MV-4-11 (cell line): ENCODE data around the gene CDA.
A peak's percentile ranks its signal among the peaks of the same experiment; 100 is the strongest.

Experiments
- DNase-seq: peaks from one replicate; lab custom pipeline; 2025; lab: John Stamatoyannopoulos, UW

The CDA gene

DNA sequence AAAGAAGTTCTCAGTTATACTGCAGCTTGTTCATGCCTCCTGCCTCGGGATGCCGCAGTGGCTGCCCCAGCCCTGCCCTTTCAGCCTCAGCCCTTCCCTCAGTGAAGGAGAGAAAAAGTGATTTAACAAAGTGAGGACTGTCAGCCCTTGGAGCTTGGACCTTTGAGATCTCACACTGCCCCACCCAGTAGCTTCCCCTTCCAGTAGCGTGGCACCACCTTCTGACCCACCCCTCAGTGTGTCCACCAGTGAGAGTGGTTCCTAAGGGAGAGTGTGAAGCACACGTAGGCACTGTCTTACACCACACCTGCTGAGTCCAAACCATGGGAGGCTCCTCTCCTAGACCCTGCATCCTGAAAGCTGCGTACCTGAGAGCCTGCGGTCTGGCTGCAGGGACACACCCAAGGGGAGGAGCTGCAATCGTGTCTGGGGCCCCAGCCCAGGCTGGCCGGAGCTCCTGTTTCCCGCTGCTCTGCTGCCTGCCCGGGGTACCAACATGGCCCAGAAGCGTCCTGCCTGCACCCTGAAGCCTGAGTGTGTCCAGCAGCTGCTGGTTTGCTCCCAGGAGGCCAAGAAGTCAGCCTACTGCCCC, at the start of gene CDA:
Gene CDA (plus strand): TSS at position 464 of the 592 bp plus-strand sequence. CDS start 33 bp downstream, at position 497.
- no peak for DNase-seq

DNA sequence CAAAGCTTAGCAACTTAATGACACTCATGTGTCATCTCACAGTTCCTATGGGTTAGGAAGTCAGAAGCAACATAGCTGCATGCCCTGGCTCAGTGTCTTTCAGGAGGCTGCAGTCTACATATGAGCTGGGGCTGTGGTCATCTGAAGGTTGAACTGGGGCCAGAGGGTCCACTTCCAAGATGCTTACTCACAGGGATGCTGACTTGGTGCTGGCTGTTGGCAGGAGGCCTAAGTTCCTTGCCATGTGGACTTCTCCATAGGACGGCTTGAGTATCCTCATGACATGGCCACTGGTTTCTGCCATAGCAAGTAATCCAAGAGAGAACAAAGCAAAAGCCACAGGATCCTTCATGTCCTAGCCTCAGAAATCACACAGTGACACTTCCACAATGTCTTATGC, 48.6 kb upstream of the CDA start:
- no peak for DNase-seq

DNA sequence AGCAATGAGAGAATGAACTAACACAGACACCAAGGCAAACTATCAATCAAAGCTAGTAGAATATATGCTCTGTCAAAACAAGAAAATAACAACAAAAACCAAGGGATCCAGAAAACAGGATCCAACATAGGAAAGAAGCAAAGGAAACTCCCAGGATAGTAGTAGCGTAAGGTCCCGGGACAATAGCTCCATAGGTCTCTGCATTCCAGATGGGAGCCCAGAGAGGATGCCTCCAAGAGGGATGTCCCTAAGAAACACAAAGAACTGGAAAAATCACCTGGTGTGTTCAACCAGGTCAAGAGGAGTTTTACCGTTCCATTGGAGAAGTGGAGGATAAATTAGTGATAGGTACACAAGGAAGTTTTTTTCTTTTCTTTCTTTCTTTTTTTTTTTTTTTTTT, 42.3 kb upstream of the CDA start:
- DNase-seq: no peak

DNA sequence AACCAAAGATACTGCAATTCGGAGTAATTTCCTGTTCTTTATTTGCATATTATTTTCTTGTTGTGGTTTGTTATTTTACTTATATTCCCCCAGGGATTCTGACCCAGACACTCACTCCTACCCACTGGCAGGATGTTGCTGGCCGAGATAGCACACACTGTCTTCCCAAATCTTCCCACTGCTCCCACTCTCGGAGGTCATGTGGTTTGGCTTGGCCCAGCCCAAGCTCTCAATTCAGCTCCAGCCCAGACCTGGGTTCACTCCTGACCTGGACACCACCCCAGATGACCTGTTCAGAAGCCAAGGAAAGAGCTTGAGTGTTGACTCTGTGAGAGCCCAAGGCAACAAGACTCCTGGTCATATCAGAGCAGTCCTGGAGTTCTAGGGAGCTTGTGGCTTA, 37.7 kb upstream of the CDA start:
- no peak for DNase-seq

DNA sequence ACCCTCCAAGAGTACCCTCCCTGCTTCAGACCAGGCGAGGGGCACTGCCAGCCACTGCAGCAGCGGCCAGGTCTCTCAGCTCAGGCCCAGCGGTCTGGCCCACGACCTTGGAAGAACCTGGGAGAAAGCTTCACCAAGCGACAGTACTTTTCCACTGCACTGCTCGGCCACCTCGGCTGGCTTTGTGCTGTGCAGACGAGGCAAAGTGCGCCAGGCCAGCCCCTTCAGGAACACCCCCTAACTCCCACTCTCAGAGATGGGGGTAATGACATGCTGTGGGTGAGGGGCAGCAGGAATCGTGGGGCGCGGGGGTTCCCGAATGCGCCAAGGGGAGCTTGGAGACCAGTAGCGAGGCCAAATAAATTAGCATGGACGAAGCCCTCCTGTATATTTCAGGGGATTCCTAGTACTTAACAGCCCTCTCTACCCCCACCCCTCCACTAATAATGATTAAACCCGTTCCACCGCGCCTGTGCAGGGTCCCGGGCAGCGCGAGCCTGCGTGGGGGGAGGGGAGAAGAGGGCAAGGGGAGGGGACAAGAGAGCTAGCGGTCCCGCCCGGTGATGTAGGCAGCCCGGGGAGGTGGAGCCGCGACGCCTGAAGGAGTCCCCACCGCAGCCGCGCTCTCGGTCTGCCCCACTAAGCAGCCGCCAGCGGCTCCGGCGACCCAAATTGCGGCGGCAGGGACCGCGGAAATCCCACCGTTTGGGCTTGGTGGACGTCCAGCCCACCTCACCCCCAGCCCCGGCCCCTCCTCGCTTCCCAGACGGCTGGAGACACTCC, 36.8 kb upstream of the CDA start, which contains the start of gene FAM43B:
Gene FAM43B (plus strand): TSS at position 629 of the 783 bp plus-strand sequence. CDS start 401 bp downstream, outside the sequence.
- no peak for DNase-seq

DNA sequence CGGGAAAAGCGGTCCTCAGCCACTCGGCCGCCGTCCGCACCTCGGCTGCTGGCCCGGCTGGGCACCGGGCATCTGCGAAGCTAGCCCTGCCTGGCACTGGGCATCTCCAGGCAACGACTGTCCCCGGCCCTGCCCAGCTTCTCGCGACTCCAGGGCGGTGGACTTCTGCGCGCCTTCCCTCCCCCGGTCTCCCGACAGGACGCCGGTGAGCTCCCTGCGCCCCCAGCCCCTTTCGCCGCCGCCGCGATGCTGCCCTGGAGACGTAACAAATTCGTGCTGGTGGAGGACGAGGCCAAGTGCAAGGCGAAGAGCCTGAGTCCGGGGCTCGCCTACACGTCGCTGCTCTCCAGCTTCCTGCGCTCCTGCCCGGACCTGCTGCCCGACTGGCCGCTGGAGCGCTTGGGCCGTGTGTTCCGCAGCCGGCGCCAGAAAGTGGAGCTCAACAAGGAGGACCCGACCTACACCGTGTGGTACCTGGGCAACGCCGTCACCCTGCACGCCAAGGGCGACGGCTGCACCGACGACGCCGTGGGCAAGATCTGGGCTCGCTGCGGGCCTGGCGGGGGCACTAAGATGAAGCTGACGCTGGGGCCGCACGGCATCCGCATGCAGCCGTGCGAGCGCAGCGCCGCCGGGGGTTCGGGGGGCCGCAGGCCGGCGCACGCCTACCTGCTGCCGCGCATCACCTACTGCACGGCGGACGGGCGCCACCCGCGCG, 36.0 kb upstream of the CDA start:
- no peak for DNase-seq

DNA sequence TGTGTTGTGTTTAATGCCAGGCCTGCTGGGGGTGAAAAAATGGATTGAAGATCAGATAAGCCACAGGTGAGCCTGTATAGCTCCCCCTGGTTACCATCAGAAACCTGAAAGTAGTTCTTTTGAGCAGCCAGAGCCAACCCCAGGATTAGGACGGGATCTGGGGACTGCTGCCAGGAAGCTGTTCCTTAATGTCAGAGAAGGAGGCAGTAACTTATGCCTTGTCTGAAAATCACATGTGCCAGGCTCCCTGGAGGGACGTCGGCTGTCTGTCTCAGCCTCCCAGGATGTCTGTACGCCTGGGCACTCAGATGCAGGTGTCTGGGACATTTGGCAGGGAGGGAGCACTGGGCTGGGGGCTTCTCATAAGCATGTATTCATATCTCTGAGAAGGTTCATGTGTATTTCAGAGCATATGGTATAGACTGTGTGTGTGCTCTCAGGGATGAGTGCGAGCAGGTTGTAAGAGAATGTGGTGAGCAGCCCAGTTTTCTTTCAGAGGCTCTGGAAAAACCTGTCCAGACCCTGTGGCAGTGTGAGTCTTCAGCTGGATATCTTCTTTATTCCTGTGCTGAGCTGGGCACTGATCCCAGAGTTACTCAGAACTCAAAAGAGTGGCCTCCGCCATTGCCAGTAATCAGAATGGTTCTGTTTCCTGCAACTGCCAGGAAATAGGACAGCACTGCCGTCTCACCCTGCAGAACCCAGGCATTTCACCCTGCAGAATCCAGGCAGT, 33.7 kb upstream of the CDA start:
- no peak for DNase-seq

DNA sequence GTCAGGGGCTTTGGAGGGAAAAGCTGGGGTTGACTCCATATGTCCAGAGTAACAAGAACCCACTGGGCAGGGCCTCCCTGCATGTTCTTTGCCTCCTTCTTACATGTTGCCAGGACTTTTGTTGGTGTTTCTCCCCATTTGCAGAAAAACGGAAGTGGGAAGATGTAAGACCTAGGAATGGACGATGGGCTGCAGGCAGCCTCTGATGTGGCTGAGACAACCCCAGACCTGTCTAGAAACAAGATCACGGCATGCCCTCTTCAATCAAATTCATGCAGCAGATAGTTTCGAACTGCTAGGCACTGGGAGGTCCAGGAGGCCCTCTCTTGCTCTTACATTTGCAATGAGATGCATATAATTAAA, 33.2 kb upstream of the CDA start:
- peak; percentile 35 for DNase-seq

DNA sequence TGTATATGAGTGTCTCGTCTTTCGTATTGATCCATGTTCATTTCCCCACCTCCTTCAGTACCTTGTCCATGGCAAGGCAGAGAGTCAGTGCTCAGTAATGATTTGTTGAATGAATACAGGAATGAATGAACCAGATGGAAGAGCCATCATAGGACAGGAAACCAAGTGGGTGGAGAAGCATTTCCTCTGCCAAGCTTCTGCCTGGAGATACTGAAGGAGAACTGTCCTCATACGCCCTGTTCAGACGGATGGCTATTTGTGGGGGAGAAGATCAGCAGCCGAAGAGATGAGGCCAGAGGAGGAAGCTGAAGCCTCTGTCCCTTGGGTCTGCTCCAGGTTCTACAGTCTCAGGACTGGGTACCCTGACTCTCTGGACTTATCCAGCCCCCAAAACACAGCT, 30.7 kb upstream of the CDA start:
- no peak for DNase-seq

DNA sequence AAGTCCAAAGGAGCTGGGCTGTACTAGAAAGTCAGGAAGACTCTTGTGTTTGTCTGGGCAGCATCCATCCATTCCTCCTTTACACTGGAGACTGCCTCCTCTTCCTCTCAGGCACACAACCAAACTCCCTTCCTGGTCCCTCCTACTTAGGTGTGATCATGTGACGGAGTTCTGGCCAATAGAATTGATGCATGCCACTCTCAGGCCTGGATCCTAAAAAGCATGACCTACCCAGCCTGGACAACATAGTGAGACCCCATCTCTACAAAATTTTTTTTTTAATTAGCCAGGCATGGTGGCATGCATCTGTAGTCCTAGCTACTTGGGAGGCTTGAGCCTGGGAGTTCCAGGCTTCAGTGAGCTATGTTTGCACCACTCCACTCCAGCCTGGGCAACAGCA, 27.9 kb upstream of the CDA start:
- no peak for DNase-seq

DNA sequence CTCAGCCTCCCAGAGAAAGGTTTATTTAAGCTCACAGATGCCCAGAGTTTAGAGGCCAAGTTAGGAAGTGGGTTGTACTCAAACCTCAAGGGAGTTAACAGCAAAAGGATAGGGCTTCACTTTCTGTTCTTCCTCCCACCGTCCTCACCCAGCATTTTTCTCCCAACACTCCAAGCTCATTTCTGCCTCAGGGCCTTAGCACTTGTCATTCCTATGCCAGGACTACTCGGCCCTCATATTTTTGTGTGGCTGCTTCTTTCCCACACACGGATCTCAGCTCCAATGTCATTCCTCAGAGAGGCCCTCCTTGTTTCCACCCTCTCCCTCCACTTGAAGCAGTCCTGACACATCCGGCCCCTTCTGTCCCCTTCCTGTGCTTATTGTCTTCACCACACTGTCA, 23.7 kb upstream of the CDA start:
- DNase-seq: no peak

DNA sequence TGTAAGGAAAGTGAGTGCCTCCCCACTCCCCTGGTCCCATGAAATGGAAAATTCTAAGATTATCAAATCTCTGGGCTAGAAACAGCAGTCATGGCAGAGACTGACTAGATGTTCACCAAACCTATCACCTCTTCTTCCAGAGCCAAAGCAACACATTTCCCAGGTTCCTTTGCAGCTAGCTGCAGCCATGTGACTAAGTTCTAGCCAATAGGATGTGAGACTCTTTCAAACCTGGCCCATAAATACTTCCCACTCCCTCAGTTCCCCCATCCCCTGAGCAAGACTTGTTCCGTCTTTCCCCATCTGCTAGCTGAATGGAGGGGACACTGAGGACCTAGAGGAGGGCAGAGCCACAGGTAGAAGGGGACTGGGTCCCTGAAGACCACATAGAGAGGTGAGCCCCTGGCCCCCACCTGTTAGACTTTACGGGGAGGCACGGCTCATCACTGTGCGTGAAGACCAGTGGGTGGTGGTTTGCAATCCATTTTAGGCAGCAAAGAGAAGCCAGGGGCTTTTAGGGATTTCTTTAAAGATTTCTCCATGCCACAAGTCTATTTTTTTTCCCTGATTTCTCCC, 19.3 kb upstream of the CDA start:
- no peak for DNase-seq

DNA sequence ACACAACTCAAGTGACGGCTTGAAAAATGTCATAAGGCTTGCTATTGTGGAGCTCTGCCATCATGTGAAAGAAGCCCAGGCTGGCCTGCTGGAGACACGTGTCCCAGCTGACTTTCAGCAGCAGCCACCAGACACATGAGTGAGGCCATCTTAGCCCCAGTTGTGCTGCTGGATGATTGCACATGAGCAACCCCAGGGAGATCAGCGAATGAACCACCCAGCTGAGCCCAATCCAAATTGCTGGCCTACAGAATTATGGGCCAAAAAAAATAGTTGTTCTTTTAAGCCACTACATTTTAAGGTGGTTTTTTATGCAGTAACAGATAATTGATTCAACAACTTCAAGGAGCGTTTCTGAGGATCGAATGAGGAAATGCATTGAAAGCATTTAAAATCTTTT, 17.5 kb upstream of the CDA start:
- no peak for DNase-seq

DNA sequence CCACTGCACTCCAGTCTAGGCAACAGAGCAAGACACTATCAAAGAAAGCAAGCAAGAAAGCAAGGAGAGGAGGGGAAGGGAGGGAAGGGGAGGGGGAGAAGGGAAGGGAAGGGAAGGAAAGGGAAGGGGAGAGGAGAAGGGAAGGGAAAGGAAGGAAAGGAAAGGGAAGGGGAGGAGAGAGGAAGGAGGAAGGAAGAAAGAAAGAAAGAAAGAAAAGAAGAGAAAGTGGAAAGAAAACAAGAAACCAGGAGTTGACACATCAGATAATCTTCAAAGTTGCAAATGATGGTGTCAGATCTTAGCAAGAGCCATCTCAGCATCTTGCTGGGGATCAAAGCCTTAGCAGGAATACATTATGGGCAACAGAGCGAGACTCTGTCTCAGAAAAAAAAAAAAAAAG, 14.9 kb upstream of the CDA start:
- DNase-seq: no peak

DNA sequence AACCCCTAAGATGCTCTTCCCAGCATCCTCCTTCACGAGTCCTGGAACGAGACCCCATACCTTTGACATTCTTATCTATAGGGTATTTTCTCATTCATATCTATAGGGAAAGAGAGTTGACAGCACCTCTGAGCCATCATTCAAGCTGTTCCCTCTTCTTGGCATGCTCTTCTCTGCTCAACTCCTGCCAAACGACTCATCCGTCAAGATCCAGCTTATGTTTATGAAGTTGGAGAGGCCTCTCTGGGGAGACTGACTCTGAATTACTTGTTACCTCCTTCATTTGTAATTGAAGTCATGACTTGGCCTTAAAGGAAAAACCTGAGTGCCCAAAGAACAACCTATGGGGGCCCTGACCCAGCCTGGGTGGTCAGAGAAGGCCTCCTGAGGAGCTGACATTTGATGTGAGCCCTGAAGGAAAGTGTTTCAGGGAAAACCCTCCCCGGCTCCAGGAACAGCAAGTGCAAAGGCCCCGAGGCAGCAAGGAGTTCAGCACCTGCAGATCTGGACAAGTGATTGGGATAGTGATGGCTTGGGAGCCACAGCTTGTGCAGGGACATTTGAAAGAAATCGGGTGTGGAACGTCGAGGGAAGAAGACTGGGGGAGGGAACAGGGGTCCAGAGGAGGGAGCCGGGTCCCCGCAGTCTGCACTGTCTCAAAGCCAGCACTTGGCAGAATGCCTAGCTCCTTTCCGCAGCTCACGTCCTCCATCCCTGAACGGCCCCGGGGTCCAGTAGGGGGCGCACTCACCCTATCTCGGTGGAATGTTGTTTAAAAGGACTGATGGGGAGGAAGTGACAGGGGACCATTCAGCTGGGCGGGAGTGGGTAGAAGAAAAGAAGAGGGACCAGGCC, 14.0 kb upstream of the CDA start:
- DNase-seq: peak; percentile 81

DNA sequence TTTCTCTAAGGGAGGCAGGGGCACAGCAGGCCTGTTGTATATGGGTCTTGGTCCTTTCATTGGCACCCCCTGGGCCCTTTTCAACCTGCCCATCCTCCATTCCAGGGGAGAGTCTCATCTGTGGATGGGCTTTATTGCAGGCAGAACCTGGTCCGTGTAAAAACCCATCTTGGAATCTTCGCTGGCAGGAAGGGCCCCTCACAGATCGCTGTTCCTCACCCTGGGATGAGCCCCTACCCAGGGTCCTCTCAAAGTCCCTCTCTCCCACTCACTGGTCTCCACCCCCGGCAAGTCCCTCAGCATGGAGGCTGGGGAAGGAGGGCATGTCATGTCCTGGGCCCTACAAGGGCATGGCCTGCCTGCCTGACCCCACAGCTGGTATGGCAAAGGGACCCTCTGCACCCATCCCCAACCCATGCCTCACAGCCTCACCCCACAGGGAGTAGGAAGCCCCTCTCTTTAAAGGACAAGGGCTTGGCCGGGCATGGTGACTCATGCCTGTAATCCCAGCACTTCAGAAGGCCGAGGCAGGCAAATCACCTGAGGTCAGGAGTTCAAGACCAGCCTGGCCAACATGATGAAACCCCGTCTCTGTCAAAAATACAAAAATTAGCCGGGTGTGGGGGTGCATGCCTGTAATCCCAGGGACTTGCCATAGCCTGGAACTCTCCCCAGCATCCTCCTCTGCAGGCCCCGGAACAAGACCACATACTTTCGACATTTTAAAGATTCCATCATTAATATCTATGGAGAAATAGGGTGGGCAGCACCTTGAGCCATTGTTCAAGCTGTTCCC, 13.2 kb upstream of the CDA start:
- no peak for DNase-seq

DNA sequence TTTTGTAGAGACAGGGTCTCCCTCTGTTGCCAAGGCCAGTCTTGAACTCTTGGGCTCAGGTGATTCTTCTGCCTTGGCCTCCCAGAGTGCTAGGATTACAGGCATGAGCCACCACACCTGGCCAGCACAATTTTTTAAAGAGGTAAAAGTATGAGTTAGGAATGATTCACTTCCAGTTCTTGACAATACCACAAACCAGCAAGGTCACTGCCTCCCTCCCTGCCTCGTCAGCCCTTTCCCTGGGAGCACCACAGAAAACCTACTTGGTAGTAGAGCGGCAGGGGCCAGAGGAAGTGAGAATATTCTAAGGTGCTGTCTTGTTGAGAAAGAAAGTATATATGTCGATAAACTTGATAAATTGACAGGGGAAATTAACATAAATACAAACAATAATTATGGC, 10.8 kb upstream of the CDA start:
- no peak for DNase-seq

DNA sequence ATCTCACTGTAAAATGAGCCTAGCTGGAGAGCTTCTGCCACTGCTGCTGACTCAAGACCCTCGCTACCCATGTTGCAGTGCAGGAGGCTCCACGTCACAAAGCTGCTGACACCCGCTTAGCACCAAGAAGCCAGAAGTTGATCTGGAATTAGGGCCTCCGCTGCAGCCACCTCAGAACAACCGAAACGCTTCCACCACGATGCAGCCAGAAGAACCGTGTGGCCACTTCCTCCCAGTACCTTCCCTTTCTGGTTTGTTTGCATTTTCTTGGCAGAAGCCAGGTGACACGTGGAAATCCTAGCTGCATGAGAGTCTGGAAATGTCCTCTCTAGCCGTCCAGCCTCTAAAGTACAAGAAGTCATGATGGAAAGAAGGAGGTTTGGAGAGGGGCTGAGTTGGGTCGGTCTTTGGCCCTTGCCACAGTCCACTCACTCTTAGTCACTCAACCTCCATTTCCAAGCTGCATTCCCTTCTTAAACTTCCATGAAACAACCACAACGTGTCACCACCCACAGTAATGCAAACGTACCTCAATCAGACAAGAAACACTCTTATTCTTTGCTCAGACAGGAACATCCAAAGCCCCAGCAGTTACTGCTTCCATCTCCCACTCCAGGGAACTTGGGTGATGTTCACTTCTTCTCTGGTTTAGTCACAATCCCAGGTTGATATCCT, 10.0 kb upstream of the CDA start:
- peak; percentile 47 for DNase-seq

DNA sequence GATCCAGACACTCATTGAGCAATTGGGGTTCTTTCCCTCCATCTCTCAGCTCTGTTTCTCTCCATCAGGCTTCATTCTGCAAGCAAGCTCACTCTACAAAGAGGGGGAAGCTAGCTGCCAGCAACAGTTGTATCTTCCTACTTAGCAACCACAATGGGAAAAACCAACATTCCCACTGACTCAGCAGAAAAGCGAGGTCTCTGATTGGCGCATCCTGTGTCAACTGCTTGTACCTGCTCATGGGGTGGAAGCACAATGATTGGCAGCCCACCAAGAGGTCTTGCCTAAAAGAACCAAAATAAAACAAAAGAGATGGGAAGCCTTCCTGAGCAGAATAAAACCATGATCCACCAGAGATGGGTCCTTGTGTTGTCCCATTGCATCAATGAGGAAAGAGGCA, 4.0 kb upstream of the CDA start:
- no peak for DNase-seq
